Measurements from ENCODE around the gene IL13RA2. TPM values are rescaled to one million over a fixed set of nuclear protein-coding genes. Genes with fewer than 3 reads are reported as not detected.

Gene IL13RA2
- polyA plus RNA-seq, 2 donors, result 0.07 to 0.08 TPM

DNA sequence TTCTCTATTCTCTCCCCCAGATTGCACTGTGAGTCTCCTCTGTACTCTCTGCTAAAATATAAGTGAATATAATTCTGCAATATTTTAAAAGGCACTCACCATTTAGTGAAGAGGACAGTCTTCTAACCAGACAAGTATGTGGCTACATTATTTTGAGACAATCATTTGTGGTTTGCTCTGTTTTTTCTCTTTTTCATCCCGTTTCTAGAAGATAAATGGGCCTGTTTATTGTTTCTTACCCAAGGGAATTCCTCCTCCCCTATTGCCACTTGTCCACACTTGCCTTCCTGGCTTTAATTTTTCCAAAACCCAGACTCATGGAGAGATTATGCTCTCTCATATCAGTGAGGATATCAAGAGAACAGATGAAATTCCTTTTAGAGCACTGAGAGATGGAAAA, 18.6 kb upstream of the IL13RA2 start:
- H3K27me3 ChIP-seq (ENCODE audit: control insufficient read depth in 1 of 2, insufficient read depth in 2 of 2, low read length in 2 of 2), result peaks cover 0 to 7% of the 10 kb centered on the region in 2 donors

DNA sequence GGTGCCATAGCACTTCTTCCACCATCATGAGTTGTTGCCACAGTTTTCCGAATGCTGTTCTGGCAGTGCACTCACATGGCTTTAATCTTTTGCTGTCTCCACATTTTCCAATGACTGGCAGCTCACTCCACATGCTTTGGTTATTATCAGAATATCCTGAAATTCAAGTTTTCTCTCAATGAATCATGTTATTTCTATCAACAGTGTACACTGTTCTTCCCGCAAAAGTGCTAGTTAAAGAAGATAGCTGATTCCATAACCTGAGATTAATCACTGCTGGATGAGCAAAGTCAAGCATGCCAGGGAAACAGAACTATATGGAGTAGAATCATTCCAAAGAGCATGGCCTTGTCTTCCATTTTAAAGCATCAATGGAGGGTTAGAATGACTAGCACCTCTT, 14.6 kb upstream of the IL13RA2 start:
- Histone ChIP-seq H3K4me3 (ENCODE audit: low read depth in 1 of 2, low read length in 2 of 2) (no peak overlapping the region), H3K36me3 (ENCODE audit: control insufficient read depth in 2 of 2, insufficient read depth in 2 of 2, low read length in 1 of 2) (no peaks in the 10 kb centered on the region), H3K27me3 (ENCODE audit: control insufficient read depth in 1 of 2, insufficient read depth in 2 of 2, low read length in 2 of 2) (peaks cover 0 to 7% of the 10 kb centered on the region in 2 donors), H3K9me3 (ENCODE audit: control insufficient read depth in 2 of 2, insufficient read depth in 1 of 2, low read depth in 1 of 2, low read length in 1 of 2) (no peaks in the 10 kb centered on the region), H3K27ac (ENCODE audit: low read depth in 2 of 2, low read length in 1 of 2) (no peak overlapping the region), H3K4me1 (ENCODE audit: control insufficient read depth in 2 of 2, insufficient read depth in 2 of 2, low read length in 1 of 2) (no peaks in the 10 kb centered on the region)
- WGBS, 2 donors, result 71 to 72% methylated on average over 2 of the region's 2 CpGs

More for the DNA sequence above, 18.6 kb upstream of the IL13RA2 start:
- Histone ChIP-seq H3K27ac (ENCODE audit: low read depth in 2 of 2, low read length in 1 of 2) (no peak overlapping the region), H3K36me3 (ENCODE audit: control insufficient read depth in 2 of 2, insufficient read depth in 2 of 2, low read length in 1 of 2) (no peaks in the 10 kb centered on the region), H3K4me1 (ENCODE audit: control insufficient read depth in 2 of 2, insufficient read depth in 2 of 2, low read length in 1 of 2) (no peaks in the 10 kb centered on the region), H3K4me3 (ENCODE audit: low read depth in 1 of 2, low read length in 2 of 2) (no peak overlapping the region), H3K9me3 (ENCODE audit: control insufficient read depth in 2 of 2, insufficient read depth in 1 of 2, low read depth in 1 of 2, low read length in 1 of 2) (no peaks in the 10 kb centered on the region)
- WGBS, 2 donors, result 15 to 29% methylated on average over 1 of the region's 1 CpG

DNA sequence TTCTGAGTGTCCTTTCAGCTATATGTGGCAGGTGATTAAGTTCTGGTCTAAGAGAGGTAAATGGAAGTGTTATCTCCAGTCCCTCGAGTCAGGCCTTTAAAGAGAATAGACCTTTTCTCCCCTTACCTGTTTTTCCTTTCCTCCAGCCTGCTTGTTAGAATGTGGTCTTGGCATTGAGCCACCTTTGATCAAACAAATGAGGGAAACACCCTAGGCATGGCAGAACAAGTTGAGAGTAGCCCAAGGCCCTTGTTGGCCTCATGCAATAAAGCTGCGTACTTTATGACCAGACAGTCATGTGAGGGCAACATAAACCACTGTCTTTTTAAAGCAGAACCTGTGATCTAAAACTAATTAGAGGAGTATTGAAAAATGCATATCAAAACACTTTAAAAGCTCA, 13.2 kb upstream of the IL13RA2 start:
- Histone ChIP-seq H3K27me3 (ENCODE audit: control insufficient read depth in 1 of 2, insufficient read depth in 2 of 2, low read length in 2 of 2) (peaks cover 0 to 5% of the 10 kb centered on the region in 2 donors), H3K4me3 (ENCODE audit: low read depth in 1 of 2, low read length in 2 of 2) (no peak overlapping the region), H3K27ac (ENCODE audit: low read depth in 2 of 2, low read length in 1 of 2) (no peak overlapping the region), H3K36me3 (ENCODE audit: control insufficient read depth in 2 of 2, insufficient read depth in 2 of 2, low read length in 1 of 2) (no peaks in the 10 kb centered on the region), H3K9me3 (ENCODE audit: control insufficient read depth in 2 of 2, insufficient read depth in 1 of 2, low read depth in 1 of 2, low read length in 1 of 2) (no peaks in the 10 kb centered on the region), H3K4me1 (ENCODE audit: control insufficient read depth in 2 of 2, insufficient read depth in 2 of 2, low read length in 1 of 2) (no peaks in the 10 kb centered on the region)
- 33 to 46% methylated on average over 2 of the region's 2 CpGs for WGBS, 2 donors

DNA sequence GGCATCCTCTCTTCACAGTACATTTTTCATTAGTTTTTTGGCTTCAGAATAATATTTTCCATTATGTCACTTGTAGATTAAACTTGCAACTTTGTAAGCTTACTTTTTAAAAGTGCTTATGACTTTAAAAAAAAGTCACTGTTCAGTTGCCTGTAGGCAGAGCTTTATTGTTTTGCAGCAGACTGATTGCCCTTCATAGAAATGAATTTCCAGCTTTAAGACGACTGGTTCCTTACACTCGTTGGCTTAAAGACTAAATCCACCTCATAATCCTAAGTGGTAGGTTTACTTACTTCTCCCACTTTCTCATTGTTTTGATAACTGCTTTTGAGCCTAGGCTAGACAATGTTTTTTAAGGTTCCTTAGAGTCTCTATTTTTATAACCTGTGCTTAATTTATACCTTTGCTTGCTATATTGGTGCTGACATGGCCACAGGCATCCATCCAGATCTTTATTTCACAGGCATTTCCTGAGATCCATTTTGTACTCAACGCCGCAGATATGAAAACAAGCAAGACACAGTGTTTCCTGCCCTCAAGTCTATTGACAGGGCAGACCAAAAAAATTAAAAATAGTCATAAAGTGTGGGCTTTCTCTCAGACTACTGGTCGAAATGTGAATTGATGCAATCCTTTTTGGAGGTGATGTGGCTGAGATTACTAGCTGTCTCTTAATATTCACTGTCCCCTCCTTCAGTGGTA, 12.6 kb upstream of the IL13RA2 start:
- Histone ChIP-seq H3K4me1 (ENCODE audit: control insufficient read depth in 2 of 2, insufficient read depth in 2 of 2, low read length in 1 of 2) (no peaks in the 10 kb centered on the region), H3K36me3 (ENCODE audit: control insufficient read depth in 2 of 2, insufficient read depth in 2 of 2, low read length in 1 of 2) (no peaks in the 10 kb centered on the region), H3K27me3 (ENCODE audit: control insufficient read depth in 1 of 2, insufficient read depth in 2 of 2, low read length in 2 of 2) (no peaks in the 10 kb centered on the region), H3K27ac (ENCODE audit: low read depth in 2 of 2, low read length in 1 of 2) (no peak overlapping the region), H3K4me3 (ENCODE audit: low read depth in 1 of 2, low read length in 2 of 2) (no peak overlapping the region), H3K9me3 (ENCODE audit: control insufficient read depth in 2 of 2, insufficient read depth in 1 of 2, low read depth in 1 of 2, low read length in 1 of 2) (no peaks in the 10 kb centered on the region)
- WGBS, 2 donors, result 14 to 40% methylated on average over 5 of the region's 5 CpGs

DNA sequence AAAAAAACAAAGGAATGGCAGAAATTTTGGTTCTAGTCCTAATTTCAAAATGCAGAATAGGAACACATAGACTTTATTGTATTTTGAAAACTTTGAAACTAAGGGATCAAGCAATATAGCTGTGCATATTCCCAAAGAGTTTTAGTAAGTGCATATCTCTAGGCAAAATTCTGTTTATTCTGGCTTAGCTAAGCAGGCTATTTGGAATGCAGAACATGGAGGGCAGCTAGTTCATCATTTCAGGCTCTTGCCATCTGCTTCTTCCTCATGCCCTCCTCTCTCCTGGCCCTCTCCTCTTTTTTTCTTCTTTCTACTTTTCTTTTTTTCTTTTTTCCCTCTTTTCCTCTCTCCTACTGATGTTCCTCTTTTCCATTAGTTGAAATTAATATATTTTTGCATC, 12.0 kb upstream of the IL13RA2 start:
- Histone ChIP-seq H3K36me3 (ENCODE audit: control insufficient read depth in 2 of 2, insufficient read depth in 2 of 2, low read length in 1 of 2) (no peaks in the 10 kb centered on the region), H3K27ac (ENCODE audit: low read depth in 2 of 2, low read length in 1 of 2) (no peak overlapping the region), H3K9me3 (ENCODE audit: control insufficient read depth in 2 of 2, insufficient read depth in 1 of 2, low read depth in 1 of 2, low read length in 1 of 2) (no peaks in the 10 kb centered on the region), H3K4me3 (ENCODE audit: low read depth in 1 of 2, low read length in 2 of 2) (no peak overlapping the region), H3K27me3 (ENCODE audit: control insufficient read depth in 1 of 2, insufficient read depth in 2 of 2, low read length in 2 of 2) (no peaks in the 10 kb centered on the region), H3K4me1 (ENCODE audit: control insufficient read depth in 2 of 2, insufficient read depth in 2 of 2, low read length in 1 of 2) (no peaks in the 10 kb centered on the region)

DNA sequence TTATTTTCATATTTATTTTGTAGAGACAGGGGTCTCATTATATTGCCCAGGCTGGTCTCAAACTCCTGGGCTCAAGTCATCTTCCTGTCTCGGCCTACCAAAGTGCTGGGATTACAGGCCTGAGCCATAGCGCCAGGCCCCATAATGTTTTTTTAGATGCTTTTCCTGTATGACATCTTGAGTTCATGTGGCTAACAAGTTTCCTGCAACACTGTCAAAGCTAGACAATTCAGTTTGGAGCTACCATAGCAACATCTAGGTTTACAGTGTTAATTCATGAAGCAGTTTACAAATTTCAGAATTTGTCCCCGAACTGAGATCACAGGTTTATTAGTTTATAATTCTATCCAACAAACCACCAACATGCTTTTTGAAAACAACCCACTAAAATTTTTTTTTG, 6.4 kb upstream of the IL13RA2 start:
- no peak overlapping the region for H3K27ac ChIP-seq (ENCODE audit: low read depth in 2 of 2, low read length in 1 of 2)
- H3K9me3 ChIP-seq (ENCODE audit: control insufficient read depth in 2 of 2, insufficient read depth in 1 of 2, low read depth in 1 of 2, low read length in 1 of 2), result no peaks in the 10 kb centered on the region
- no peaks in the 10 kb centered on the region for H3K36me3 ChIP-seq (ENCODE audit: control insufficient read depth in 2 of 2, insufficient read depth in 2 of 2, low read length in 1 of 2)
- 86 to 88% methylated on average over 3 of the region's 3 CpGs for WGBS, 2 donors
- H3K27me3 ChIP-seq (ENCODE audit: control insufficient read depth in 1 of 2, insufficient read depth in 2 of 2, low read length in 2 of 2), result no peaks in the 10 kb centered on the region
- H3K4me1 ChIP-seq (ENCODE audit: control insufficient read depth in 2 of 2, insufficient read depth in 2 of 2, low read length in 1 of 2), result no peaks in the 10 kb centered on the region
- H3K4me3 ChIP-seq (ENCODE audit: low read depth in 1 of 2, low read length in 2 of 2), result no peak overlapping the region

DNA sequence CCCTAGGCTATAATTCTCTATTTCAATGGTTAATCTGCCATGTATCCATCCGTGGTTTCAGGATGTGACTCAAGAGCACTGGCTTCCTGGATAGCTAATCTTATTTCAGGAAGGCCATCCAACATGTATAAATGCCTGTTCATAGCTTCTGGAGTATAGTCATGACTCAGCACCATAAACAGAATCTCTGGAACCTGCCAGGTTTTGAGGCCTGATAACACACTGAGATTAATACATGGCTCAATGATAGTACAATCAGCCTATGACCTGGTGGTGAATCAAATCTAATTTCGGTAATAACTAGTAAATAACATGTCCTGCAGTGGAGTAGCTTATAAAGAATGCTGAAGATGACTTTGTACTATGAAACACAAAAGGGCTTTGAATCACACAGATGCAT, 5.7 kb upstream of the IL13RA2 start:
- 15 to 18% methylated on average over 2 of the region's 2 CpGs for WGBS, 2 donors
- Histone ChIP-seq H3K4me1 (ENCODE audit: control insufficient read depth in 2 of 2, insufficient read depth in 2 of 2, low read length in 1 of 2) (no peaks in the 10 kb centered on the region), H3K4me3 (ENCODE audit: low read depth in 1 of 2, low read length in 2 of 2) (no peak overlapping the region), H3K27ac (ENCODE audit: low read depth in 2 of 2, low read length in 1 of 2) (no peak overlapping the region), H3K27me3 (ENCODE audit: control insufficient read depth in 1 of 2, insufficient read depth in 2 of 2, low read length in 2 of 2) (no peaks in the 10 kb centered on the region), H3K36me3 (ENCODE audit: control insufficient read depth in 2 of 2, insufficient read depth in 2 of 2, low read length in 1 of 2) (no peaks in the 10 kb centered on the region), H3K9me3 (ENCODE audit: control insufficient read depth in 2 of 2, insufficient read depth in 1 of 2, low read depth in 1 of 2, low read length in 1 of 2) (no peaks in the 10 kb centered on the region)

DNA sequence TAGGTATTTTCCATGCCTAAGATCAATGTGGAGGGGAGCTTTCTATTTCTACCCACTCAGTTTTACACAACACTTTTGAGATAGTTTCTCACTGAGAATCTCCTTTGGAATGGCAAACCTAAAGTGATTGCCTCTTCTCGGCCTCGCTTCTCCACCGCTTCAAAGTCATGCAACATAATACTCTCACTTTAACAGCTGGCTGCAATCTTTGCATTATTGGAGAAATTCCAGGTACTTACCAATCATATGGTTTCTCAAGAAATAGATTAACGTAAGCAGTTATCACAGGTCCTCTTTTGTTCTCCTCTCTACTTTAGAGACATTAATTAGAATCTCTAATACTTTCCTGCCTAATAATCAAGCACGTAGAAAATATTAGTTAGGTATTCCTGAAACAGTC, 3.7 kb upstream of the IL13RA2 start:
- no peak overlapping the region for H3K27ac ChIP-seq (ENCODE audit: low read depth in 2 of 2, low read length in 1 of 2)

DNA sequence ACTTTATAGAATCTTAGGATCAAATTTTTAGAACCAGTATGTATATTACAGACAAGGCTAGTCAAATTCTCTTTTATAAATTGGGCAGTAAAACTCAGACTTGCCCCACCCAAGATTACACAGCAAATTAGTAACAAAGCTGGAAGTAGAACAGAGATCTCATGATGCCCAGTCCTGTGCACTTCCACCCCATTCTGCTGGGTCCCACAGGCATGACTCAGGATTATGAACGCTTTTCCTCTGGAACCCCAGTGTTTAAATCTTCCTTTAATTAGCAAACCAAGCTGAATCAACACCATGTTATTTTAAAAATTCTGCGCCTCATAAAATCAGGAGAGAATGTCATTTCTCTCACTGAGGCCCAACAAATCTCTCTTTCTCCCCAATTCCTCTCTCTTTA, 1.5 kb upstream of the IL13RA2 start:
- H3K27ac ChIP-seq (ENCODE audit: low read depth in 2 of 2, low read length in 1 of 2), result no peak overlapping the region
- H3K4me1 ChIP-seq (ENCODE audit: control insufficient read depth in 2 of 2, insufficient read depth in 2 of 2, low read length in 1 of 2), result no peaks in the 10 kb centered on the region
- no peaks in the 10 kb centered on the region for H3K9me3 ChIP-seq (ENCODE audit: control insufficient read depth in 2 of 2, insufficient read depth in 1 of 2, low read depth in 1 of 2, low read length in 1 of 2)
- H3K27me3 ChIP-seq (ENCODE audit: control insufficient read depth in 1 of 2, insufficient read depth in 2 of 2, low read length in 2 of 2), result no peaks in the 10 kb centered on the region
- no peak overlapping the region for H3K4me3 ChIP-seq (ENCODE audit: low read depth in 1 of 2, low read length in 2 of 2)
- no peaks in the 10 kb centered on the region for H3K36me3 ChIP-seq (ENCODE audit: control insufficient read depth in 2 of 2, insufficient read depth in 2 of 2, low read length in 1 of 2)
- WGBS, 2 donors, result 73 to 79% methylated on average over 2 of the region's 2 CpGs

More for the DNA sequence above, 3.7 kb upstream of the IL13RA2 start:
- Histone ChIP-seq H3K27me3 (ENCODE audit: control insufficient read depth in 1 of 2, insufficient read depth in 2 of 2, low read length in 2 of 2) (no peaks in the 10 kb centered on the region), H3K4me1 (ENCODE audit: control insufficient read depth in 2 of 2, insufficient read depth in 2 of 2, low read length in 1 of 2) (no peaks in the 10 kb centered on the region), H3K4me3 (ENCODE audit: low read depth in 1 of 2, low read length in 2 of 2) (no peak overlapping the region), H3K36me3 (ENCODE audit: control insufficient read depth in 2 of 2, insufficient read depth in 2 of 2, low read length in 1 of 2) (no peaks in the 10 kb centered on the region), H3K9me3 (ENCODE audit: control insufficient read depth in 2 of 2, insufficient read depth in 1 of 2, low read depth in 1 of 2, low read length in 1 of 2) (no peaks in the 10 kb centered on the region)
- WGBS, 2 donors, result 57 to 62% methylated on average over 5 of the region's 5 CpGs

DNA sequence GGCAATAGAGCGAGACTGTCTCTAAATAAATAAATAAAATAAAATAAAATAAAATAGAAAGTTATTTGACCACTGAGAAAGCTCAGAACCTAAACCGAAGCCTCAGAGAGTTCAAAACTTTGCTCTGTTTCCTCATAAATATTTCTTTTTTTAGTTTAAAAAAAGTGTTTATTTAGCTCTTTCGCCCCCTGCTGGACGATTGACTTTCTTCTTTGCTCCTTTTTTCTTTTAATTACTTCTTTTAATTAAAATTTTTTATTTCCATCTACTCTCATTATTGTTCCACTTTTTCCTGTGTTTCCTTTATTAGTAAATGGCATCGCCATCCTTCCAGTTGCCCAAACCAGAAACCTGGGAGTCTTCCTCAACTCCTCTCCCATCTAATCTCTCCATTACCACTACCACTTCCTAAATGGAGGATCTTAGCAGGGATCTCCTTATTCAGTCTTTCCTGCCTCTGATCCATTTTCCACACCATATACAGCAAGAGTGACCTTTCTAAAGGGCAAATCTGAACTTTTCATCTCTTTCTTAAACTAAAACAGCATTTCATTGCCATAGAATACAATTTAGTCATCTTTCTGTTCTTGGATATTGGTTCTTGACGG, 728 bp upstream of the IL13RA2 start:
- no peaks in the 10 kb centered on the region for H3K4me1 ChIP-seq (ENCODE audit: control insufficient read depth in 2 of 2, insufficient read depth in 2 of 2, low read length in 1 of 2)
- no peaks in the 10 kb centered on the region for H3K9me3 ChIP-seq (ENCODE audit: control insufficient read depth in 2 of 2, insufficient read depth in 1 of 2, low read depth in 1 of 2, low read length in 1 of 2)
- H3K36me3 ChIP-seq (ENCODE audit: control insufficient read depth in 2 of 2, insufficient read depth in 2 of 2, low read length in 1 of 2), result no peaks in the 10 kb centered on the region
- H3K4me3 ChIP-seq (ENCODE audit: low read depth in 1 of 2, low read length in 2 of 2), result no peak overlapping the region
- no peaks in the 10 kb centered on the region for H3K27me3 ChIP-seq (ENCODE audit: control insufficient read depth in 1 of 2, insufficient read depth in 2 of 2, low read length in 2 of 2)
- WGBS, 2 donors, result 48 to 80% methylated on average over 6 of the region's 6 CpGs
- H3K27ac ChIP-seq (ENCODE audit: low read depth in 2 of 2, low read length in 1 of 2), result no peak overlapping the region
